Bronchial epithelial cell (primary cell): ENCODE data around the gene ABL1. TPM values are rescaled to one million over a fixed set of nuclear protein-coding genes. Genes with fewer than 3 reads are reported as not detected.

Experiments
- DNase-seq: peaks from one replicate; pipeline ENCODE4 v3.0.0-alpha.2; 2010; ENCODE audit warnings: low read depth
- FAIRE-seq: peaks from 2 replicates; lab custom pipeline; 2011; peaks lifted over from hg19 to GRCh38; lab: Jason Lieb, UNC
- H3K27me3 ChIP-seq: 2 replicates; pipeline ENCODE4 v1.5.1; 2011; ENCODE audit warnings: low read length; ENCODE audit not compliant: control insufficient read depth, insufficient read depth
- H3K36me3 ChIP-seq: 2 replicates; pipeline ENCODE4 v1.5.1; 2011; ENCODE audit warnings: low read length; ENCODE audit not compliant: control insufficient read depth, insufficient read depth
- H3K4me3 ChIP-seq: 2 replicates; pipeline ENCODE4 v1.5.1; 2011; ENCODE audit warnings: mild to moderate bottlenecking, low read depth, low read length, control low read depth
- total RNA-seq: library from RNA; depleted of rRNA; stranded (reverse); fragments of >200 nt; gene quantifications from 2 replicates; pipeline ENCODE4 v1.2.1, GENCODE V29; 2014
- TF ChIP-seq, protein P1 (sequence below): IDR thresholded peaks from 2 replicates; pipeline ENCODE4 v1.5.1; 2011; ENCODE audit warnings: mild to moderate bottlenecking, moderate library complexity, low read length, control low read depth, inconsistent platforms; ENCODE audit not compliant: insufficient read depth, severe bottlenecking

ABL1 gene
- total RNA-seq, 1 donor from 2014 or later: 17.6 TPM

DNA sequence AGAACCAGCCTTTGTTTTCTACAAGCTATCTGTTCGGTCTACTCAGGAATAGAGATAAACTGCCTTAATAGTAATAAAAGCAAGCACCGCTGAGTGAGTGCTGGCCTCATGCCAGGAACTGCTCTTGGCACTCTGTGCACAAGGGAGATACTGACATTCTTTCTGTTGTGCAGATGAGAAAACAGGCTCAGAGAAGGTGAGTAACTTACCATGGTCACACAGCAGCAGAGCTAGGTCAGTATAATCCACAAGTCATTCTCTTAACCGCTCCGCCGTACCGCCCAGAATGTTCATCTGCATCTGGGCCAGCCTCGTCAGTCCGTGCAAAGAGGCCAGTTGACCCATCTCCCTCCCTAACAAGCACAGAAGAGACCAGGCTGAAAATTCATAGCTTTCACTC is 34.2 kb downstream of the ABL1 start:
- DNase-seq (no peak), FAIRE-seq (no peak)
- Histone ChIP-seq H3K36me3 (peaks cover 28% of the 10 kb centered on the region), H3K4me3 (no peak overlapping the region), H3K27me3 (no peaks in the 10 kb centered on the region)
- TF ChIP-seq, protein P1, sequence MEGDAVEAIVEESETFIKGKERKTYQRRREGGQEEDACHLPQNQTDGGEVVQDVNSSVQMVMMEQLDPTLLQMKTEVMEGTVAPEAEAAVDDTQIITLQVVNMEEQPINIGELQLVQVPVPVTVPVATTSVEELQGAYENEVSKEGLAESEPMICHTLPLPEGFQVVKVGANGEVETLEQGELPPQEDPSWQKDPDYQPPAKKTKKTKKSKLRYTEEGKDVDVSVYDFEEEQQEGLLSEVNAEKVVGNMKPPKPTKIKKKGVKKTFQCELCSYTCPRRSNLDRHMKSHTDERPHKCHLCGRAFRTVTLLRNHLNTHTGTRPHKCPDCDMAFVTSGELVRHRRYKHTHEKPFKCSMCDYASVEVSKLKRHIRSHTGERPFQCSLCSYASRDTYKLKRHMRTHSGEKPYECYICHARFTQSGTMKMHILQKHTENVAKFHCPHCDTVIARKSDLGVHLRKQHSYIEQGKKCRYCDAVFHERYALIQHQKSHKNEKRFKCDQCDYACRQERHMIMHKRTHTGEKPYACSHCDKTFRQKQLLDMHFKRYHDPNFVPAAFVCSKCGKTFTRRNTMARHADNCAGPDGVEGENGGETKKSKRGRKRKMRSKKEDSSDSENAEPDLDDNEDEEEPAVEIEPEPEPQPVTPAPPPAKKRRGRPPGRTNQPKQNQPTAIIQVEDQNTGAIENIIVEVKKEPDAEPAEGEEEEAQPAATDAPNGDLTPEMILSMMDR: no peak

DNA sequence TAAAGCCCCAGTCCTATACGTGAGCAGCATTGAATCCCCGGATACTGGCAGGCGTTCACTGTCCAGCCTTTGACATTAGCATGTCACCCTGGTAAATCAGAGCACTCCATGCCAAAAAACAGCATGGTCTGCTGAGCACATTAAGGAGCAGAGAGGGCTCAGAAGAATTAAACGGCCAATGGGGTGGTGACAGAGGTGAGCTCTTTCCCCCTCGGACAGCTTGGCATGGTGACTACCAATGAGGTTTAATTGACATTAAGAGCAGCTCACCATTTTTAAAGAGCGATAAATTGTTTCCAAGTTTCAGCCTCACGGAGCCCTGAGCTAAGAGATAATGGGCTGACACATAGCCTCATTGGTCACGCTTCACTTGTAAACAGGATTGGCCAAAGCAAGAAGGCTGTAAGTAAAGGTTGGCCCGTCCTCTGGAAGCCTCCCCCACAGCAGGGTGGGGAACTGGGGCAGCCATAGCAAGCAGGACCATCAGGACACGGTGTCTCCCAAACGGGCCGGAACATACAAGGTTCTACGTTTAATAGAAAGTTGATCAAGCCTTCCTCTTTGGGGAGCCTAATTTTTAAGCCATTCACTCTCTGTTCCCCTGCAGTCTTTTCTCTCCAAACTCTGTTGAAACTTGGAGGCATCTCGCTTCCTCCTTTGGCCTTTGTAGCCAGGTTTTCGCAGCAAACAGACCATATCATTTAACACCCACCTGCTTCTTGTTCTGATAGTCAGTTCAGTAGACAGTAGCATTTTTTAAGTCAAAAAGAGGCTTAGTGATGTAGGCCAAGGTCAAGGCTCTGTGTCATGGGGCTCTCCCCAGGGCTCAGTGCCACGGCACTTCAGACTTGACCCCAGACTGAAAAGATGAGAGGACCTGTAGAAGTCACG is 35.7 kb downstream of the ABL1 start:
- Histone ChIP-seq H3K36me3 (peaks cover 29% of the 10 kb centered on the region), H3K27me3 (no peaks in the 10 kb centered on the region), H3K4me3 (no peak overlapping the region)
- DNase-seq: no peak
- FAIRE-seq: no peak
- TF ChIP-seq, protein P1: no peak

DNA sequence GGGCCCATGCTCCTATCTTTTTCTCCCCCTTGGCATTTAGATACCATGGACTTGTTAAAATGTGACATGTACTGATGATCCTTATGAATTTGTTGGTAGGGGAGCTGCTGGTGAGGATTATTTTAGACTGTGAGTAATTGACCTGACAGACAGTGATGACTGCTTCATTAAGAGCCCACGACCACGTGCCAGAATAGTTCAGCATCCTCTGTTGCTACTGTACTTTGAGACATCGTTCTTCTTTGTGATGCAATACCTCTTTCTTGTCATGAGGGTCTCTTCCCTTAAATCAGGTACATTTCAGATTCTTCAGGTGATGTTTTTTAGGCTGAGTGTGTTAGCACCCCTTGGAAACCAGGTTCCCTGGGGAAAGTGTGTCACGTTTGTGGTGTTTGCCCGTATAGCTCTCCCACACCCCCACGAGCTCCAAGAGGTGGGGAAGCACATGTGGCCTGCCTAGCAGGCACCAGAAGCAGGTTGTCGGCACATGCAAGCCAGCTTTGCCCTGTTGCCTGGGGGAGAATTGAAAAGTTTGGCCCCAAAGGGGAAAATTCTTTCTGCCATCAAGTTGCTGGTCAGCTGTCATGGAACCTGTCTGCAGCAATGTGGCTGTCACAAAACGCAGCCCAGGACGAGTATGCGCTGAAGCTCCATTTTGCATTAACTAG is 36.5 kb downstream of the ABL1 start:
- no peak for DNase-seq
- TF ChIP-seq, protein P1: no peak
- Histone ChIP-seq H3K36me3 (peaks cover 29% of the 10 kb centered on the region), H3K4me3 (no peak overlapping the region), H3K27me3 (no peaks in the 10 kb centered on the region)
- FAIRE-seq: no peak

DNA sequence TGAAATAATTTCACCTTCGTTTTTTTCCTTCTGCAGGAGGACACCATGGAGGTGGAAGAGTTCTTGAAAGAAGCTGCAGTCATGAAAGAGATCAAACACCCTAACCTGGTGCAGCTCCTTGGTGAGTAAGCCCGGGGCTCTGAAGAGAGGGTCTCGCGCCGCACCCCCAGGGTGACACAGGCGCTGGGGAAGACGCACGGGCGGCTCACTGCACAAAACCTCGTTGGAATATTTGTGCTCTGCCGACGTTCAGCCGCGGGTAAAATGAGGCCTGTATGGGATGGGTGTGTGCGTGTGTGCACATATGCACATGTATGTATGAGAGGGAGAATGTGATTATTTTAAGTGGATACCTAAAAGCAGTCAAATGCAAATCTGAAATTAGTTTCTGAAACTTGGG is 37.0 kb downstream of the ABL1 start:
- no peak for DNase-seq
- FAIRE-seq: no peak
- Histone ChIP-seq H3K36me3 (peaks cover 31% of the 10 kb centered on the region), H3K27me3 (no peaks in the 10 kb centered on the region), H3K4me3 (no peak overlapping the region)
- TF ChIP-seq, protein P1: no peak

DNA sequence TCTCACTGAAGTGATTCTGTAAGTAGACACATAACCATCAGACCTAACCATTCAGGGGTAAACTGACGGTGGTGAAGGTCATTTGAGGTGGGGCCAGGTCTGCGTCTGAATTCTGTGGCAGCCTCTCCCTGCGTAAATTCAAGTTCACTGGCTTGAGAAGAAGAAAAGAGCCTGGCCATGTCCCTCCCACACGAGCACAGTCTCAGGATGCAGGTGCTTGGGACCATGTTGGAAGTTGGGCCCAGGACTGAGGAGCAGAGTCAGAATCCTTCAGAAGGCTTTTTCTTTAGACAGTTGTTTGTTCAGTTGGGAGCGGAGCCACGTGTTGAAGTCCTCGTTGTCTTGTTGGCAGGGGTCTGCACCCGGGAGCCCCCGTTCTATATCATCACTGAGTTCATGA is 37.5 kb downstream of the ABL1 start:
- FAIRE-seq (no peak), DNase-seq (no peak)
- TF ChIP-seq, protein P1: no peak
- Histone ChIP-seq H3K36me3 (peaks cover 31% of the 10 kb centered on the region), H3K27me3 (no peaks in the 10 kb centered on the region), H3K4me3 (no peak overlapping the region)
